Jurkat, Clone E6-1 (cell line): ENCODE results near the gene ZNF653.

Experiments
- DNase-seq: peaks from one replicate; pipeline ENCODE4 v3.0.0-alpha.2; 2011; ENCODE audit warnings: low read depth, low spot score
- H3K4me3 ChIP-seq: 2 replicates; pipeline ENCODE4 v1.5.1; 2011; ENCODE audit warnings: mild to moderate bottlenecking, low read length, control low read depth, moderate library complexity

Gene ZNF653

GRCh38 chr19:11528551-11529341 is 23.1 kb upstream of the ZNF653 start, which contains the start of gene ECSIT:
ECSIT (minus strand) TSS chr19:11529134; CDS start chr19:11519170, 9,964 bp downstream.
- DNase-seq: peak; percentile 95
- peak within 1 kb of the TSS; percentile 89 for H3K4me3 ChIP-seq

- H3K4me3 ChIP-seq: no peak overlapping the region
- no peak for DNase-seq
Measured at GRCh38 chr19:11519138-11519537, 13.5 kb upstream of the ZNF653 start.

- no peak overlapping the region for H3K4me3 ChIP-seq
- DNase-seq: no peak
Measured at GRCh38 chr19:11513946-11514345, 8.3 kb upstream of the ZNF653 start.

GRCh38 chr19:11510444-11510843 is 4.8 kb upstream of the ZNF653 start:
- no peak for DNase-seq

GRCh38 chr19:11507370-11508078 is 1.9 kb upstream of the ZNF653 start:
- DNase-seq: no peak
- no peak overlapping the region for H3K4me3 ChIP-seq

More at GRCh38 chr19:11510444-11510843, 4.8 kb upstream of the ZNF653 start:
- no peak overlapping the region for H3K4me3 ChIP-seq

GRCh38 chr19:11506967-11507366 is 1.3 kb upstream of the ZNF653 start:
- H3K4me3 ChIP-seq: no peak overlapping the region

GRCh38 chr19:11506101-11506555 is 489 bp upstream of the ZNF653 start:
- peak overlapping the region; percentile 64 for H3K4me3 ChIP-seq
- no peak for DNase-seq

More at GRCh38 chr19:11506967-11507366, 1.3 kb upstream of the ZNF653 start:
- no peak for DNase-seq

- H3K4me3 ChIP-seq: peak overlapping the region; percentile 64
- peak; percentile 92 for DNase-seq
Measured at GRCh38 chr19:11505032-11505503, 571 bp downstream of the ZNF653 start.

GRCh38 chr19:11504502-11505031 is 1.1 kb downstream of the ZNF653 start:
- no peak for DNase-seq
- H3K4me3 ChIP-seq: peak overlapping the region; percentile 64

GRCh38 chr19:11499890-11500420 is 5.7 kb downstream of the ZNF653 start:
- H3K4me3 ChIP-seq: no peak overlapping the region
- DNase-seq: no peak

GRCh38 chr19:11499220-11499726 is 6.4 kb downstream of the ZNF653 start:
- no peak for DNase-seq
- H3K4me3 ChIP-seq: no peak overlapping the region

GRCh38 chr19:11496391-11497163 is 9.1 kb downstream of the ZNF653 start:
- DNase-seq: peak; percentile 42
- no peak overlapping the region for H3K4me3 ChIP-seq

GRCh38 chr19:11495885-11496284 is 9.8 kb downstream of the ZNF653 start:
- H3K4me3 ChIP-seq: no peak overlapping the region

GRCh38 chr19:11495481-11495880 is 10.2 kb downstream of the ZNF653 start:
- no peak overlapping the region for H3K4me3 ChIP-seq
- no peak for DNase-seq

More at GRCh38 chr19:11495885-11496284, 9.8 kb downstream of the ZNF653 start:
- DNase-seq: no peak

GRCh38 chr19:11494634-11495285 is 10.9 kb downstream of the ZNF653 start:
- no peak for DNase-seq
- H3K4me3 ChIP-seq: no peak overlapping the region

GRCh38 chr19:11489378-11489777 is 16.3 kb downstream of the ZNF653 start:
- H3K4me3 ChIP-seq: no peak overlapping the region
- DNase-seq: no peak

- no peak for DNase-seq
- no peak overlapping the region for H3K4me3 ChIP-seq
Measured at GRCh38 chr19:11486661-11487503, 18.8 kb downstream of the ZNF653 start.
